GM19395 (cell line): ENCODE results near the gene NMNAT3.

Source experiments
- ATAC-seq: cut with Tn5 transposase; IDR thresholded peaks from one replicate; pipeline ENCODE4 v1.9.1; 2021; ENCODE audit warnings: mild to moderate bottlenecking, moderate library complexity; ENCODE audit not compliant: unreplicated experiment

Gene NMNAT3

GRCh38 chr3:139676108-139676507, 1.7 kb downstream of the NMNAT3 start:
- no peak for ATAC-seq

GRCh38 chr3:139675327-139675726, 2.4 kb downstream of the NMNAT3 start:
- no peak for ATAC-seq

- ATAC-seq = no peak
Measured at GRCh38 chr3:139674571-139675260, 3.1 kb downstream of the NMNAT3 start.

- ATAC-seq = no peak
Measured at GRCh38 chr3:139672884-139673283, 4.9 kb downstream of the NMNAT3 start.

GRCh38 chr3:139671863-139672646, 5.7 kb downstream of the NMNAT3 start:
- ATAC-seq = no peak

- no peak for ATAC-seq
Measured at GRCh38 chr3:139671107-139671506, 6.7 kb downstream of the NMNAT3 start.

GRCh38 chr3:139670196-139670595, 7.6 kb downstream of the NMNAT3 start:
- no peak for ATAC-seq

GRCh38 chr3:139668332-139668731, 9.4 kb downstream of the NMNAT3 start:
- ATAC-seq = no peak

GRCh38 chr3:139664958-139665357, 12.8 kb downstream of the NMNAT3 start:
- no peak for ATAC-seq

GRCh38 chr3:139660269-139660668, 17.5 kb downstream of the NMNAT3 start:
- ATAC-seq = no peak

- no peak for ATAC-seq
Measured at GRCh38 chr3:139659511-139659910, 18.3 kb downstream of the NMNAT3 start.

GRCh38 chr3:139657936-139658335, 19.8 kb downstream of the NMNAT3 start:
- ATAC-seq = no peak

GRCh38 chr3:139657434-139657833, 20.3 kb downstream of the NMNAT3 start:
- no peak for ATAC-seq

- no peak for ATAC-seq
Measured at GRCh38 chr3:139655909-139656595, 21.7 kb downstream of the NMNAT3 start.

- no peak for ATAC-seq
Measured at GRCh38 chr3:139654637-139655365, 23.0 kb downstream of the NMNAT3 start.

GRCh38 chr3:139653582-139653981, 24.2 kb downstream of the NMNAT3 start:
- no peak for ATAC-seq

- ATAC-seq = no peak
Measured at GRCh38 chr3:139652561-139652960, 25.2 kb downstream of the NMNAT3 start.

GRCh38 chr3:139647866-139648435, 29.8 kb downstream of the NMNAT3 start:
- ATAC-seq = no peak

GRCh38 chr3:139646512-139646911, 31.3 kb downstream of the NMNAT3 start:
- ATAC-seq = no peak

- ATAC-seq = no peak
Measured at GRCh38 chr3:139642996-139643395, 34.8 kb downstream of the NMNAT3 start.

GRCh38 chr3:139640456-139640855, 37.3 kb downstream of the NMNAT3 start:
- ATAC-seq = no peak
